DMS53 treated with DMSO at 0.1 percent for 48 hours (cell line): ENCODE measurements around the gene MAGED4B.
"Not testable (repeated sequence)": the region's sequence is repeated elsewhere in the genome, so short reads cannot be mapped to it uniquely, and the experiment has no call there.

Experiments
- DNase-seq: peaks from one replicate; lab custom pipeline; 2025; ENCODE audit not compliant: unreplicated experiment; lab: John Stamatoyannopoulos, UW

MAGED4B gene, protein sequence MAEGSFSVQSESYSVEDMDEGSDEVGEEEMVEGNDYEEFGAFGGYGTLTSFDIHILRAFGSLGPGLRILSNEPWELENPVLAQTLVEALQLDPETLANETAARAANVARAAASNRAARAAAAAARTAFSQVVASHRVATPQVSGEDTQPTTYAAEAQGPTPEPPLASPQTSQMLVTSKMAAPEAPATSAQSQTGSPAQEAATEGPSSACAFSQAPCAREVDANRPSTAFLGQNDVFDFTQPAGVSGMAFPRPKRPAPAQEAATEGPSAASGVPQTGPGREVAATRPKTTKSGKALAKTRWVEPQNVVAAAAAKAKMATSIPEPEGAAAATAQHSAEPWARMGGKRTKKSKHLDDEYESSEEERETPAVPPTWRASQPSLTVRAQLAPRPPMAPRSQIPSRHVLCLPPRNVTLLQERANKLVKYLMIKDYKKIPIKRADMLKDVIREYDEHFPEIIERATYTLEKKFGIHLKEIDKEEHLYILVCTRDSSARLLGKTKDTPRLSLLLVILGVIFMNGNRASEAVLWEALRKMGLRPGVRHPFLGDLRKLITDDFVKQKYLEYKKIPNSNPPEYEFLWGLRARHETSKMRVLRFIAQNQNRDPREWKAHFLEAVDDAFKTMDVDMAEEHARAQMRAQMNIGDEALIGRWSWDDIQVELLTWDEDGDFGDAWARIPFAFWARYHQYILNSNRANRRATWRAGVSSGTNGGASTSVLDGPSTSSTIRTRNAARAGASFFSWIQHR

DNA sequence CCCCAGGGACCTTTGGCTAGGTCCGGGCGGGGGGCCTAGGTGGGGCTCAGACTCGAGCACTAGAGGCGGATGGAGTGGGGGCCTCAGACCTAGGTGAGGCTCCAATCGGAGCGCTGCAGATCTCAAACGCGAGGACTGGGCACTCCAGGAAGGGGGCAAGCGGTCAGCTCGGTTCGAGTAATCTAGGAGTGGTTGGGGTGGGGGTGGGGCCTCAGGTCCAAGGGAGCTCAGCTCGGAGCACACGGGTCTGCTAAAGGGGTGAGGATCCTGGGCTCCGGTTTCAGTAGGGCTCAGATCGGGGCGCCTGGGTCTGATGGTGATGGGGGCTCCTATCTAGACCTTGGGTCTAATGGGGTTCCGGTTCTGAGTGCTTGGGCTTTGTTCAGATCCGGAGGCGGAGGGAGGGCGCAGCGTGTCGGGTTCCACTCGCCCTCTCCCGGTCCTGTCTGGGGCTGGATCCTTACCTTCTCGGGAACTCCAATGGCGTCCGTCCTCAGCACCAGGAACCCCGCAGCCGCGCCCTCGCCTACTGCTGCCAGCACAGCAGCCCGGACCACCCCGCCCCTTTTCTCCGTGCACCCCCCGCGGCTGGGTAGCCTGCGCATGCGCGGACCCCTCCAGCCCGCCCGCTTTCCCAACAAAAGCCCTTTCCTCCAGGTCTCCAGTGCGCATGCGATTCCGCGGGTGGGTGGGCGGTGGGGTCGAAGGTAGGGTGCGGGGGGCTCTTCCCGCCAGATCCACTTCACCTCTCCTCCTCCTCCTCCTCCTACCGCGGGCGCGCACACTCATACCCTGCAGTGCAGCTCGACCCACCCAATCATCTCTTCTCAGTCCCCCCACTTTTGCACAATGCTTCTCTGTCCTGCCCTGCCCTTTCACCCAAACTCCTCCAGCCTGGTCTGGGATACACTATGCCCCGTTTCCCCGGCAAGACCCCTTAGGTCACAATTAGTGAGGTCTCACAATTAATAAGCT is at the start of gene MAGED4B:
TSS of gene MAGED4B (minus strand) at position 518 of the 975 bp plus-strand sequence. CDS start 1,011 bp downstream, outside the sequence.
- DNase-seq = not testable (repeated sequence)

DNA sequence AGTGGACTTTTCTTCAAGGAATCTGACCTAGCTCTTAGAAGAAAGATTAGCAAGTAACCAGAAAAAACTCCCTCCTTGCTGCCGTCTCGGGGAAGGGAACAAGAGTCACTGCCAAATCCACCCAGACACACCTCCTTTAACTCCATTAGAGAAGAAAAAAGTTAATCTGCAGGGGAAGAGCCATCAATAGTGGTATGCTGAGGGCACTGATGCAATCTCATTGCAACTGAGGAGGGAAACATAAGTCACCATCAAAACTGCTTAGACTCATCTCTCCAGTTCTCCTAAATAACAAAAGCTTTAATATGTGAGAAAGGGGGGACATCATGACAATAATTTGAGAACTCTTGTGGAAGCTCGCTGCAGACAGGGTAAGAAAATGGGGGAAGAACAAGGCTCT is 49.3 kb upstream of the MAGED4B start:
- DNase-seq = no peak

DNA sequence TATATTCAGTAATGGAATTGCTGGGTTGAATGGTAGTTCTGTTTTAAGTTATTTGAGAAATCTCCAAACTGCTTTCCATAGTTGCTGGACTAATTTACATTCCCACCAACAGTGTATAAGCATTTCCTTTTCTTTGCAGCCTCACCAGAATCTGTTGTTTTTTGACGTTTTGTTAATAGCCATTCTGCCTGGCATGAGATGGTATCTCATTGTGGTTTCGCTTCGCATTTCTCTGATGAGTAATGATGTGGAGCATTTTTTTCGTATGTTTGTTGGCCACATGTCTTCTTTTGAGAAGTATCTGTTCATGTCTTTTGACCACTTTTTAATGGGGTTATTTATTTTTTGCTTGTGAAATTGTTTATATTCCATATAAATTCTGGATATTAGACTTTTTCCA is 13.6 kb upstream of the MAGED4B start:
- no peak for DNase-seq

DNA sequence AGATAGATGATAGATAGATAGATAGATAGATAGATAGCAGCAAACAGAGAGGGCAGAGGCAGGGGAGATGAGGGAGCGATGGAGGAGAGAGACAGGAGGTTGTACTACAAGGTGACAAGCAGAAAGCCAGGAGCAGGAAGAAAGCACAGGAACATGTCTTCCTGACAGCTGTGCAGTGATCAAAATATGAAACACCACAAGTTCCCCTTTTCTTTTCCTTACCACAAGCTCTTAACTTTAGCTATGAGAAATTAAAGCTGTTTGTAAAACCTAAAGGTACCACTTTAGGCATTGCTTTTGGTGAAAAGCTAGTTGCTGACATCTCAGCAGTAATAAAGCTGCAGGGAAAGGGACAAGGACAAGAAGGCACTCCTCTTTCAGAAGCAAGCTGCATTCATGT is 9.1 kb upstream of the MAGED4B start:
- no peak for DNase-seq

DNA sequence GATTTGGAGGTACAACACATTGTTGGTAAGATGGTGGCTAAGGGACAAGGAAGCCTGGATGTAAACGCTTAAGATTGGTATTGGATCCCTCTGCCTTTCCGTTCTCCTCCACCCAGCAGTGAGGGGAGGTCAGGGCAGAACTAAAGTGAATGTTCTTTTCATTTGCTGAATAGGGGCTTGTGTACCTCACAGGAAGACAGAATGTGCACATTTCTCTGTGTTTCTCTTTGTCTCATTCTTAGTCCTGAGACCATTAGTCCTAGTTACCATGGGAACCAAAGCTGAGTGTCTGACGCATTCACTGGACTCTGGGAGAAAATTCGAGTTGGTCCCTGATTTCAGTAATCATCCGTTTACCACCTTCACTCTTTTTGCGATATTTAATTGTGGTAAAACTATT is 26.7 kb downstream of the MAGED4B start:
- DNase-seq = not testable (repeated sequence)

DNA sequence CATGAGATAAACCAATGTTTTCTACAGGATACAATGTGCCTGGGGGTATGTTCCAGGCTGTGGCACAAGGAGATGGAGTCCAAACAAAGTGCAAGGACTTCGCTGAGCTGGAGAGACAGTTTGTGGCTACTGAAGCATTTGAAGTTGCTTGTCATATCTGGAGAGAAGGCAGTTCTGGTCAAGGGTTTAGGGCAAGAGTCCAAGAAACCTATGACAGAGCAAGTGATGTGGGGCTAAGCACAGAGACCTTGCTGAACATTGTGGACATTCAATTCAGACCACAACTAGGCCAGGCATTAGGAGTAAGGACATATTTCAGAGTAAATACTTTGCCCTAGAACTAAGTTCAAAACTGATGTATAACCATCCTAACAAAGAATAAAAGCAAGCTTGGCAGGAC is 34.8 kb downstream of the MAGED4B start:
- no peak for DNase-seq

DNA sequence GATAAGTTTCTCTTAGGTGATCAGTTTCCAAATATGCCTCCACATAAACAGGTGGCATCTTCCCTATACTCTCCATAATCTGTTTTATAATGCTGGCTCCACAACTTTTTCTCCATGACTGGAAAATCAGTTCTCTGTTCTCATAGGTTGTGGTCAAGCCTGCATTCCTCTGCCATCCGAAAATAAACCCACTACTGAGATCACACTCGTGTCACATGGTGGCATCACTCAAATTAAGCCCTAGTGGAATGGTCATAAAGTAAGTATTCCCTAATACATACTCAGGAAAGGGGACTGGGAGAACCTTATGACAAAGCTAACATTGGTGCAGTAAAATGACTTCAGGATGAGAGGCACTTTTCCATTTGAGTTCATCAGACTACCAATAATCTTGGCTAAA is 37.6 kb downstream of the MAGED4B start:
- no peak for DNase-seq

DNA sequence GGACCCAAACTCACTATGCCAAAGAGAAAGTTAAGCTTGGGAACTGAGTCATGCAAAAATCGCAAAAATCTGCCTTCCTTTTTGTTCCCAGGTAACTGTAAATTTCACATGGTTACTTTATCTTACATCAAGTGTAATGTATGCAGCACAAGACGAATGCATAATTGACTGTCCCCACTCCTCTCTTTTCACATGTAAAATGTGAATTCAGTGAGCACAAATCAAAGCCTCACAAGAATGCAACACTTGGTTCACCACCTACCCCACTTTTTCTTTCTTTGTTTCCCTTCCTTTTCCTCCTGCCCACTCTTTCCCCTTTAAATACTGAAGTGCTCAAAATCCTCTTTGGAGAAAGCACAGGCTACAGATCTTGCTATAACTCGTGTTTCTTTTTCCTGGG is 53.2 kb downstream of the MAGED4B start:
- DNase-seq = no peak
